Renal cortical epithelial cell (primary cell): Measurements from ENCODE around the gene OR51G2. TPM values are rescaled to one million over a fixed set of nuclear protein-coding genes. Genes with fewer than 3 reads are reported as not detected.
"Not testable (repeated sequence)": the region's sequence is repeated elsewhere in the genome, so short reads cannot be mapped to it uniquely, and the experiment has no call there.

Experiments used
- DNase-seq: peaks from one replicate; pipeline ENCODE4 v3.0.0-alpha.2; 2011; ENCODE audit warnings: low read depth
- total RNA-seq: library from RNA; depleted of rRNA; stranded (reverse); fragments of >200 nt; gene quantifications from 2 replicates; pipeline ENCODE4 v1.2.3, GENCODE V29; 2014

Gene OR51G2
- not detected in 2 replicates for total RNA-seq

GRCh38 chr11:4919250-4919649 is at the start of gene OR51G2:
OR51G2 (minus strand) TSS chr11:4919350; CDS start chr11:4915663, 3,687 bp downstream.
- no peak for DNase-seq

- DNase-seq, result no peak
Observed at GRCh38 chr11:4962816-4963215, 43.7 kb upstream of the OR51G2 start.

- no peak for DNase-seq
Observed at GRCh38 chr11:4960877-4961276, 41.7 kb upstream of the OR51G2 start.

- DNase-seq, result no peak
Observed at GRCh38 chr11:4957396-4957795, 38.2 kb upstream of the OR51G2 start.

GRCh38 chr11:4955613-4956012 is 36.5 kb upstream of the OR51G2 start, which contains the start of gene OR51A2:
OR51A2 (minus strand) TSS chr11:4955713; CDS start chr11:4955713, 0 bp downstream.
- DNase-seq, result not testable (repeated sequence)

- no peak for DNase-seq
Observed at GRCh38 chr11:4947505-4947904, 28.4 kb upstream of the OR51G2 start, which contains the start of gene OR51A4. OR51A4 (minus strand) TSS chr11:4947605; CDS start chr11:4947100, 505 bp downstream.

- DNase-seq, result no peak
Observed at GRCh38 chr11:4936745-4937144, 17.6 kb upstream of the OR51G2 start.

GRCh38 chr11:4932751-4933150 is 13.6 kb upstream of the OR51G2 start:
- no peak for DNase-seq

- peak; percentile 8 for DNase-seq
Observed at GRCh38 chr11:4926608-4927007, 7.5 kb upstream of the OR51G2 start.

- no peak for DNase-seq
Observed at GRCh38 chr11:4924239-4924638, 5.1 kb upstream of the OR51G2 start, which contains the start of gene OR51G1. OR51G1 (minus strand) TSS chr11:4924339; CDS start chr11:4924339, 0 bp downstream.

- no peak for DNase-seq
Observed at GRCh38 chr11:4922304-4922703, 3.2 kb upstream of the OR51G2 start.

GRCh38 chr11:4921796-4922195 is 2.6 kb upstream of the OR51G2 start:
- DNase-seq, result peak; percentile 48

GRCh38 chr11:4916581-4916980 is 2.6 kb downstream of the OR51G2 start:
- DNase-seq, result peak; percentile 73

- DNase-seq, result no peak
Observed at GRCh38 chr11:4903484-4903883, 15.7 kb downstream of the OR51G2 start, which contains the start of gene OR51A7. OR51A7 (plus strand) TSS chr11:4903783; CDS start chr11:4907370, 3,587 bp downstream.

GRCh38 chr11:4891996-4892640 is 27.0 kb downstream of the OR51G2 start:
- peak; percentile 87 for DNase-seq

- DNase-seq, result no peak
Observed at GRCh38 chr11:4890279-4890678, 28.9 kb downstream of the OR51G2 start.

- DNase-seq, result no peak
Observed at GRCh38 chr11:4887591-4887990, 31.6 kb downstream of the OR51G2 start.

- no peak for DNase-seq
Observed at GRCh38 chr11:4886186-4886585, 33.0 kb downstream of the OR51G2 start.

GRCh38 chr11:4884361-4884760 is 34.8 kb downstream of the OR51G2 start:
- no peak for DNase-seq

GRCh38 chr11:4882543-4882942 is 36.6 kb downstream of the OR51G2 start:
- DNase-seq, result no peak

- DNase-seq, result peak; percentile 5
Observed at GRCh38 chr11:4881860-4882500, 37.2 kb downstream of the OR51G2 start, which contains the start of gene OR51T1. OR51T1 (plus strand) TSS chr11:4881900; CDS start chr11:4881900, 0 bp downstream.

GRCh38 chr11:4881188-4881587 is 38.0 kb downstream of the OR51G2 start:
- DNase-seq, result no peak

- peak; percentile 11 for DNase-seq
Observed at GRCh38 chr11:4865855-4866254, 53.3 kb downstream of the OR51G2 start.
